IPS-11a (cell line): ENCODE measurements around the gene FCHSD2.

Source experiments
- H3K4me3 ChIP-seq: one replicate; pipeline ENCODE4 v1.5.1; 2013; ENCODE audit warnings: low read depth, low read length, control low read depth

FCHSD2 gene

DNA sequence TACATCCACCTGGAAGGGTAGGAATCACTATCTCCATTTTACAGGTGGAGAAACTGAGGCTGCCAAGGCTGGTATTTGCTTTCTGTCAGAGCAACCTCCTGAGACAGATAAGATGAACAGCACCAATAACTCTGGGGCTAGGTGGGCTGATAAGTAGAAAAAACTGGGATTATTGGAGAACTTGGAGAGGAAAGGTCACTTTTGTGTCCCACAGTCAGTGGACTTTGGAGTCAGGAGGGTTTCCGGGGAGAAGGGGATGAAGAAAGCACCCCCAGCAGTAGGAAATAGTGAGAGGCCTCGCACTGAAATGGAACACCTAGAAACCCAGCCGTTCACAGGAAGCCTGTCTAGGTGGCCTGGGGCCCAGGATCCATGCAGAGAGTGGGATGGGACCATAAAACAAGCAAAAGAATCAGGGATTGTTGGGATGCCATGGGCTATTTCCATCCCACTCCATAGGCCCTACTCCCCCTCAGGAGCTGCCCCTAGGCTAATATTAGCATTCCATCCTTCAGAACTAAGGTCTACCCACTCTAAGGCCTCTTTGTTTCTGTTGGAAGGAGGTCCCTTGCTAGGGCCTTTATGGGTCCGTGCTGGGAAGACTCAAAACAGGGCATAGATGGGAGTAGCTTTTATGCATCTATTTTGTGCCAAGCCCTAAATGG is 31.0 kb upstream of the FCHSD2 start:
- H3K4me3 ChIP-seq, result no peak overlapping the region

DNA sequence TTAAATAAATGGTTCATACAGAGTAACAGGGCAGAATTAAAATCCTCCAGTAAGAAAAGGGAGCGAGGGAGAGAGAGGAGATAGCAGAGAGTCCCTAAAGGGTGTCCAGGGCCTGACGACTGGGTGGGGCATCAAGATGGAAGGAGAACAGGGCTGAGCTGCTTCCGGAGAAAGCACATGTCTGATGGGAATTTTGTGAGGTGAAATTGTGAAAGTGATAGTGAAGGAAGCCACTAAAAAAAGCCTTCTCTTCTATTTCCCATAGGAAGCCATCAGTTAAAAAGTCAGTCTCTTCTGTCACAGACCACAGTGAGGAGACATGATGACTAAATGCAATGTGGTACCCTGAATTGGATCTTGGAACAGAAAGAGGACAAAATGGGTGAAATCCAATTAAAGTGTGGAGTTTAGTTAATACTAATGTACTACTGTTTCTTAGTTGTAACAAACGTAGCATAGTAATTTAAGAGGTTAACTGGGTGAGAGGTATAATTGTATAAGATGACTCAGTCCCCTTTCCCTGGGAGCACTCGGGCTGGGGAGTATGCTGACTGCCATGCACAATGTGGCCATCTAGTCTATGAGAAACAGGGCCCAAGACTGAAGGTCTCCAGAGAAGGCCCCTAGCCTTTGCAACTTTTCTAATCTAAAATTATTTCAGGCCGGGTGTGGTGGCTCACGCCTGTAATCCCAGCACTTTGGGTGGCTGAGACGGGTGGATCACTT is 29.5 kb upstream of the FCHSD2 start:
- no peak overlapping the region for H3K4me3 ChIP-seq

DNA sequence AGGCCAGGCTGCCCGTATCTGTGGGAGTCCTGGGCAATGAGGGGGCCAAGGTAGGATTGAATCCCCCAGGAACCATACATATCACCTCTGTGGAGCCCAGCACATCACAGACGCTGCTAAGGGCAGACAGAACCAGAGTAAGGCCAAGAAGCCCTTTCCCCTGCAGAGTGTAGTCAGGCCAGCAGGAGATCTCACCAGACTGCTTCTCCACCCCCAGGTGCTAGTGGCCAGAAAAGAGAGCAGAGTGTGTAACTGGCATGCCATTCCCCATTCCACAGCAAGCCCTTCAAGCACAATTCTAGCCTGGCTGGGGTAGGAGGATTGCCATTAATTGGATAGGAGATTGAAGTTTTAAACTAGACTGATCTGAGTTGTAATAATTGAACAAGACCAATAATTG is 28.0 kb upstream of the FCHSD2 start:
- H3K4me3 ChIP-seq, result no peak overlapping the region

DNA sequence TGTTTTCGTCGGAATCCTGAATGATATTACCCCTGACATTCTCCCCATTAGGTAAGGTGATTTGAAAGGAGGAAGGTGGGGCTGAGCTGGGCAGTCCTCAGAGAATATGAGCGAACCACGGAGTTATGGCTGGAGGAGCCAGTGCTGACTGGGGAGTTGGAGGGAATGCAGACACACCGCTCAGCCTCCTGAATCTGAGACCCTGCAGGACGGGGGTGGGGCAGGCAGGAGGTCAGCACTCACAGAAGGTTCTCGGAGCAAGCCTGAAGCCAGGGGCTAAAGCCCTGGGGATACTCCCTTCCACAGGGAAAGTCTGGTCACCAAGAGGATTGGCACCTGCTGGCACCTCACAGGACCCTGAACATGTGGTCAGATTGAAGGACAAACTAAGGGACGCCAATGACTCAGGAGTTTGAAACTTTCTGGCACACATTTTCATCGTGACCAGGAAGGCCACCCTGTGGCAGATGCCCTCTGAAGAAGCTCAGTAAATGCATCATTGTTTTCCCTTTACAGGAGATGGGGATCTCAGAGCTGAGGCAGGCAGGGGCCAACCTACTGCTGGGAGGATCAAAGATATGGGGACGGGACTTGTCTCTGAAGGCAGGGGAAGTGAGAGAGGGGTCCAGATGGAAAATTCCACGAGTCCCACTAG is 26.9 kb upstream of the FCHSD2 start:
- H3K4me3 ChIP-seq, result no peak overlapping the region

DNA sequence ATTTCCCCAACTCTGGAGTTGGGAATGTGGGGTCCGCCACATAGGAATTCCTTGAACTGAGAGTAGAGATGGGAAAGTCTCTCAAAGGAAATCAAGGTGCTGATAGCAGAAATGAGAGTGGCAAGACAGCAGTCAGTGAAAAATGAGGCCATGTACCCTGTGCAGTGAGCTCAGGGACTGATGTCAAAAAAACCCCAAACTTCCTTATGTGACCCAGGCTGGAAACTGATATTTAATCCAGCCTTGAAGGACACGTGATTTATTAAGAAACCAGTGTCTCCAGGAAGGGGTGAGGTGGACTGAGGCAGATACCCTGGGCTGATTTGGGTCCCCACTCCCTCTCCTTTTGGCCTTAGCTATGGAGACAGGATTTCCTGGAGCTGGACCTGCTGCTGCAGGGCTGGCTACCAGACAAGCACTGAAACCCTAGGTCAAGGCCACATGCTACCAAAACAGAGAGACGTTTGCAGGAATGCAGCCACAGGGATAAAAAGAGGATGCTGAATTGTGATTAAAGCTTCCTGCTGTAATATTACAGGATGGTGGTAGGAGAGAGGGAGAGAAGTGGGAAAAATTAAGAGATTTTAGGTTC is 25.3 kb upstream of the FCHSD2 start:
- no peak overlapping the region for H3K4me3 ChIP-seq

DNA sequence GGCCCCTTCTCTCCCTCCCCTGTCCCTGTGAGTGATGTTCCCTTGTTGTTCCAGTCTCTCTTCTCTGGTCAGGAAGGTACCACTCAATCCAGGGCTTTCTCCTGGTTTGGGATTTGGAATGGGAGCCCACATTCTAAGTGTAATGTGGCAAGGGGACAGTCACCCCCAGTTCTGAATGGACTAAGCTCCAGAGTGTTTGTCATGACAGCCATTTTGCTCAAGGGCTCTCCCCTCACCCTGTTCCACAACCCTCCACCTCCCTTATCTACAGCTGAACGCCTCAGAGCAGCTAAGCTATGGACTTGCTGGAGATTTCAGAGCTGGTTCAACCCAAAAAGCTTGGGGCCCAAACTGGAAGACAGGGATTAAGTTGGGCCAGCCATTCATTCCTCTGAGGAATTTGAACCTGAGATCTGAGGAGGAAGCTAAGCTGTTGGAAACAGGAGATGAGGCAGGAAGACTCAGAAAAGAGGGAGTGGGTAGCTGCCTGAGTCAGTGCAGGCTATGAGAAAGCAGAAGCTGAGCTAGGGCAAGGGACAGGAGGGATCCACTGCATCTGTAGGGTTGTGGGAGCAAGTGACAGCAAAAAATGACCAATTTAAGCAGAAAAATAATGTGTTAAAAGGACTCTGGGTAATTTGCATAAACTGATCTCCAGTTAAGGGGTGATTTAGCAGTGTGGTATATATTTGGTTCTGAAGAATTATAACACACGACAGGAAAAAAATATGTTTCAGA is 22.9 kb upstream of the FCHSD2 start:
- no peak overlapping the region for H3K4me3 ChIP-seq

DNA sequence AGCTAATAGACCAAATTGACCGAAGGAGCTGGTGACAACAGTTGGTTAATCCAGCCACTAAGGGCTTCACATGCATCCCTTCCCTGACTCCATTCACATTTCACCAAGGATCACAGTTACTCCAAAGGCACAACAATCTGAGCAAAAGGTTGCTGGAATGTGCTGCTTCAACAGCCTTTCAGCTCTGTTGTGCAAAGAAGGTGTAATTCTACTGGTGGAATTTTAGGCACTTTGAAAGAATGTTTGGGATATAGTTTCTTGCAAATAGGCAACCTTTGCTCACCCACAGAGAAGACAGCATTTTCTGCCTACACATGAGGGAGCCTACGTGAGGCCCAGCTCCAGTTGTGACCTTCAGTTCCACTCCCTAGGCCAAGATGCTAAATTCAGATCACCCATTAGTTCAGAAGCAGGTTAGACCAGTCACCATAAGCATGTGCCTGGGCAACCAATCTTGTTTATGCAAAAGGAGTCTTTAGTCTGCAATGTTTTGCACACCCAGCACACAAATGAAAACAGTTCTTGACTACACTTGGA is 21.6 kb upstream of the FCHSD2 start:
- no peak overlapping the region for H3K4me3 ChIP-seq

DNA sequence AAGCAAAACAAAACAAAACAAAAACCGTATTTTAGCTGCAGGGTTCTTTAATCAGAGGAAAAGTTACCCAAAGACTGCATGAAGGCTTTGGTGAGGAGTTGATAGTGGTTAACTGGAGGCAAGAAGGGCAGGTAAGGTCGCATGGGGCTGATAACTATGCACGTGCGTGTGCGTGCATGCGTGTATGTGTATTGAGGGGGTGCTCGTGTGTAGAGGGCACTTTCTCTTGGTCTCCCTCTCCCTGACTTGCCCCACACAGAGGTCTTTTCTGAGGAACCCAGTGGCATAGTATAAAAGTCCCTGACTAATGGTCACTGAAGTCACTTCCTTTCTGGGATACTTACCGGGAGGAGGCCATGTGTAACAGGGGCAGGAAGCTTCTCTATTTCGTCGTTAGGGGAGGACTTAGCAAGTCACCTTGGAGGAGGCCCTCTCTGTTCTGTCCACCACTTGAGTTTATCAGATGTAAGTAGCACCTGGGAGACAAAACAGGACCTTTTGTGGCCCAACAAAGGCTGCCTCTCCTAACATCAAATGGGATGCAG is 20.1 kb upstream of the FCHSD2 start:
- no peak overlapping the region for H3K4me3 ChIP-seq

DNA sequence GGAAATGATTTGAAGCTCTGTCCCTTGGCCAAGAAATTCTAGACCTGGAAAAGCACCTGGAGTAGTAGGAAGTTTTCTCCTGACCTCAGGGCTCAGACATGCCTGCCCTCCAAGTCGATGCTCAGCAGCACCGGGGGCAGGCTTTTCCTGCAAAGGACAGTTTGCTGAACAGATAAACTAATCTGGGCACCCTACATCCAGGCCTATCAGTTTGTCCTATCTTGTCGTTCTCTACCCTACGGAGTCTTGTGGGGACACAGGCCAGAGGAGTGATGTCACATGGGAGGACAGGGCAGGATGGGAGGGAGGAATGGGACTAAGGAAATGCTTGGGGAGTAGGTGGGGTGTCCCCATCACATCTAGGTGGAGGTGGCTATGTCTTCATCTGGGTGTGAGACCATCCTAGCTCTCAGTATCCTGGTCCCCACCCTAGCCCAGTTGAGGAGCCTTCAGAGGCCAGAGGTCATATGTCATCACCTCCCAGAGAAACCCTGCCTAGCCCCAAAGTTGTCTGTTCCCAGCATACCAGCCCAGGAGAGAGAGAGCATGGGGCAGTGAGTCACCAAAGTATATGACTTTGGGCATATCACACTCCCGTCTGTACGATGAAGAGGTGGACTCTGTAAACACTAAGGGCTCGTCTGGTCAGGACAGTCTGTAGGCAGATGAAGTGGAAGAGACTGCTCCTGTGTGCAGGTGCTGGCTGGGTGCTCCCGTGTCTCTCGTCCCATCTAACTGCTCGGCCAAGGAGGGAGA is 18.1 kb upstream of the FCHSD2 start:
- H3K4me3 ChIP-seq, result no peak overlapping the region

DNA sequence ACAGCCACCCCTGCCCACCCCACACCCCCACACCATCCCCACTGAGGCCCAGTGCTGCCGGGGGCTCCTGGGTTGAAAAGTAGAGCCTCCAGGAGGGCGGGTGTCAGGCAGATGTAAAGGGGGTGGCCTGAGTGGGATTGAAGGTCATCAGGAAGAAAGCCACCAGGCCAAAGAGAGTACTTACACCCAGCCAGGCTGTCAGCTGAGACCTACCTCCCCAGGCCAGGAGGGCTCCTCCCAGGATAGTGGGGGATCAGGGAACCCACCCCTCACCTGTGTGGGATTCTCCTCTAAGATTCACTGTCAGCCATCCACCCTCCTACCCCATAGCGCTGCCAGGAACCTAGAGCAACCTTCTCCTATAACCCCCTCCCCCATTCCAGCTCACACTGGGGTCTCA is 17.2 kb upstream of the FCHSD2 start:
- H3K4me3 ChIP-seq, result no peak overlapping the region

DNA sequence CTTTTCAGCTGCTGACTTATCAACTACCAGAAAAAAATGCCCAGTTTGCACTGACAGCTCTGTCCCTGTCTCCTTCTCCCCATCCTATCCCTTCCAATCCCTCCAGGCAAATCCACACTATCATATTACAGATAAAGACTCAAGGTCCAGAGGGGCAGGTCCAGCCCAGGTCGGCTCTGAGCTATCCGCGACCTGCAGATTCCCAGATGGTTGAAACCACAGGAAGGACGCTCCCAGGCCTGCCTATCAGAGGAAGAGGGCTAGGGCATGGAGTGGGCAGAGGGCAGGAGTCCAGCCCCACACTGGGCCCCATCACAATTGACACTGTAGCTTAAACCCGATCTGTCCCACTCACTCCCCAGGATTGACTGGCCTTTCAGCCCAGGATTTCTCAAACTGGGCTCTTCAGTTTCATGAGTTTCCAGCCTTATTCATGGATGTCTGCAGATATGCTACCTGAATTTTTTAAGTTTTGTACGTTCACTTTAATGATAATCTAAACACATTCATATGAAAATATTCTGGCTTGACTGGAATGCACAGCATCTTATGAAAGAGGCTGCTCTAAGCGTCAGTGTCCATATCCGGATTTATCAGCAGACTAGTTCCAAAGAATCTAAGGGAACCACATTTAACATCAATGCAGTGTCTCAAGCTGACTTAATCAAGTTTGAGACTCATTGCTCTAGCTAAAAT is 16.4 kb upstream of the FCHSD2 start:
- H3K4me3 ChIP-seq, result no peak overlapping the region

DNA sequence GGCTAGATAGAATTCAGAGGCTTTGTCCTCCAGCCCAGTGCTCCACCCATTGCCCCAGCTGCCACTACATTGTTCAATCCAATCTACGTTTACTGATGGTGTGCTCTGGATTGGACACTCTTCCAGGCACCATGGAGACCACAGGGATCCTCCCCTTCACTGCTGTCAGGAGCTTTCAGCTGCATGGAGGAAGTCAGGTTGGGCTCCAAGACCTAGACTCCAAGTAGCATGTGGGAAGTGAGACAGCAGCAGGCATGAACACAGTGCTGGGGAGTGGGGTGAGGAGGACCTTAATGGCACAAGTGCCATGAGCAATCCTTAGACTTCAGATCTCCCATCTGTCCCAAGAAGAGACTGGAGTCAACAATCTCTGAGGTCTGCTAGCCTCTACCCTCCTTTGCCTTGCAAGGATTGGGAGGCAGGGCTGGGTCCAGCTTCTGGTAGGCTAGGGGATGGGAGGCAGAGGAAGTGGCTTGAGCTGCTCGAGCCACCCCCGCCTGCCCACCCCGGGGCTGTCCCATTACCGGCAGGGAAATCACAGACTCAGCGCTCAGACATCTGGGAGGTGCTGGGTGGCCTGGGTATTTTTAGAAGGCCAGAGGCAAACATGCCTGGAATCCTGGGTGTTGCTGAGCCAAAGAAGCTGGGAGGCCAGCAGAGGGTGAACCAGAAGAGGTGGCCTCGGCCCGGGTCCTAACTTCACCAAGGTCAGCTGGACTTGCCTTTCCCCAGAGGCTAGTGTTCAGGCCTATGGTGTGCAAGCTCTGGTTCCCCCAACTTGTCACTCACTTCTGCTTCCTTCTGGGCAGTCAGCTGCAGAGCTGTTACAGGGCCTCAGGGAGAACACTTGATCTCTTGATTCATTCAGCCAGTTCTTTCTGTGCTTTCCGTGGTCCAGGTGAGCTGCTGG is 15.2 kb upstream of the FCHSD2 start:
- H3K4me3 ChIP-seq, result no peak overlapping the region

DNA sequence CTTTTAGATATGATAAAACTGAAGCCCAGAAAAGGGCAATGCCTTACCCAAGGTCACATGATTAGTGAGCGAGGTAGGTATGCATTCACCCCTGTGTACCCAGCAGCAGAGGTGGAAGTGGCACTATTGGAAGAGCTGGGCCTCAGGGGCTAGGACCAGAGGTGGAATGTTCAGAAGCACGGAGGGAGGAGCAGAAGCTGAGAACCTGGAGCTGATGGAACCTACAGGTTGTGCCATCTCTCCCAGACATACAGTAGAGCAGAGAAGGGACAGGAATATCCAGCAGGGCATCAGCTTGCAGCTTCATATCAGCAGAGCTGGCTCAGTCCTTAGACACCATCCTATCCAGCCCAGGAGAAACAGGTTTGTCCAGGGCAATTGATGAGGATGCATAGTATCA is 14.6 kb upstream of the FCHSD2 start:
- H3K4me3 ChIP-seq, result no peak overlapping the region

DNA sequence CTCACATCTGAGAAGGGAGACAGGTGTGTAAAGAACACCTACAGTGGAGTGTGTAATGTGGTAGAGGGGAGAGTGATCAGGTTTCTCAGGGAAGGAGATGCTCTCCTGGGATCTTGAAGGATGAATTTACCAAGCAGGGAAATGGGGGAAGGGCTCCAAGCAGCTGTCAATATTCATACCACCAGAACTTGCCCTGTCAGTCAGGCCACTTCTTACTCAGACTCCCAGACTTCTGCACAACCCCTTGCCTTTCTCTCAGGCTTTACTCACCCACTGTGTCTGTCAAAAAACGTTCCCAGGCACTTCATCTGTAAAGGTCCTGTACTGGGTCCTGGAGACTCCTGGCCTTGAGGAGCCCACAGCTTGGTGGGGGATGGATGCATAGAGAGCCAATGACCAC is 14.0 kb upstream of the FCHSD2 start:
- H3K4me3 ChIP-seq, result no peak overlapping the region

DNA sequence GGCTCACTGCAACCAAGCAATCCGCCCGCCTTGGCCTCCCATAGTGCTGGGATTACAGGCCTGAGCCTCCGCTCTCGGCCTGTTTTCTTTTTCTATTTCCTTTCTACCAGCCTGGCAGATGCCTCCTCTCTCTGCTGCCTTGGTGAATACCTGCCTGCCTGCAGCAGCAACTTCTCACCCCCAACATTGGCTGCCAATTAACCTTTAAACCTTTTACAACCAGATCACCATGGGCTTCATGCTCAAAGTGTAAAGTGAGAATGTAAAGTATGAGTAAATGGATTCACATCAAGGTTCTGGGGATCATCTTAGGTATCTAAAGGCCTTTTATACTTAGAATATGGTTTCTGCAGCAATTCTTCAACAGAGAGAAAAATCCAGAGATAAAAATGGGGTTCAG is 13.0 kb upstream of the FCHSD2 start:
- no peak overlapping the region for H3K4me3 ChIP-seq

DNA sequence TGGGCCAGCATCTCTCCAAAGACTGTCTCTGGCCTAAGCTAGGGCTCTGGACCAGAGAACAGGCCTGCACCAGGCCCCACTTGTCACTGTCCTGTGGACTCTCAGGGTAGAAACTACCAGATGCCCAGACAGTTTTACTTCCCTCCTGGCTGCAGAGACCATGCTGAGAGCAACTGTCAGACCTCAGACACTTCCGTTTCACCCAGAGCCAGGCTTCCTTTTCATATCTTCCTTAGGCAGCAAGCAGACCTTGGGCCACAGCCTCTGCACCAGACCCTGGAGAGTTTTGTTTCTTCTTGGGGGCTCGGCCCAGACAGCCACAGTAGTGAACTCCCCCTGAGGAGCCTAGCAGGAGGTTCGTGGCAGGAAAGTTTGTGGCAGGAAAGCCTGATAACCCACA is 12.1 kb upstream of the FCHSD2 start:
- H3K4me3 ChIP-seq, result no peak overlapping the region

DNA sequence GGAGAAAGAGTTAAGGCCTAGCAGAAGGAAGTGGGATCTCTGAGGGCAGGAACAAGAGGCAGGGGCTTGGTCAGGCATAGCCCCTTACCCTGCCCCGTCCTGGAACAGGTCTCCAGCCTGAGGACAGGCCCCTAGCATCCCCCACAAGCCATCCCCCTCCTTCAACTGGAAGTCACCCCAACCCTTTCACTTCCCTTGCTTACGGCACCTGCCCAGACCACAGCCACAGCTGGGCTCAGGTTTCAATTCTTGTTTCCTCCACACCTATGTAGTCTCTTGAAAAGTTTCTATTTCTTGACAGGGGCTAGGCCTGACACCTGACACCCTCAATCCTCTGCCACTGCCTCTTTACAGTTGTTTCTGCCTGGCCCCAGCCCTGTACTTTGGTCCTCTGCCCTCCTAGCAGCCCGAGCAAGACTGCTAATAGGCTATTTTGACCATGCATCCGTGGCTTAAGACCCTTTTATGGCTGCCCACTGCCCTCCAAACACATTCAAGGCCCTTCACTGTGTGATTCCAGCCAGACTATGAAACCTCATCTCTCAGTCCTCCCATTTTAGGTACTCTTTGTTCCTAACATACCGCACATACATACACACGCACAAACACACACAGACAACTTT is 10.9 kb upstream of the FCHSD2 start:
- no peak overlapping the region for H3K4me3 ChIP-seq
